Measurements from ENCODE around the gene AFG1L. TPM values are rescaled to one million over a fixed set of nuclear protein-coding genes. Genes with fewer than 3 reads are reported as not detected.

The AFG1L gene
- total and polyA plus RNA-seq, 12 donors, result 2.5 to 13.5 (median 6.6) TPM

DNA sequence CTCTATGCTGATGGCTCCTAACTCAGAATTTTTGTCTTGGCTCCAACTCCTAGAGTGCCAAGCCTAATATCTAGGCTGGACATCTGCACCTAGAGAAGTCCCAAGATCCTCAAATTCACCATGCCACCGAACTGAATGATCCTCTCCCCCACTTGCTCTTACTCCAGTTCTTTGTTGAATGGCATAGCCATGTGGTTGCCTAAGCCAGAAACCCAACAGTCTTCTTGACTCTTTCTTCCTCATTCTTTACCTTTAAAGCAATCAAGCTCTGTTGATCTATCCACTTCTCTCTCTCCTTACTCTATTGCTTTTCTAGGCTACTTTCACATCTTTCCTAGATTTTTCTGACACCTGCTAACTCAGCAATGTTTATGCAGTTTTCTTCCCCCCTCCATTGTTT lies 139.4 kb downstream of the AFG1L start:
- intact Hi-C loops (cut with DNase I), result no loop called here
- DNase-seq, result no peak
- 90 to 95% (median 93%) methylated on average over 1 of the region's 1 CpG for WGBS, 4 donors
- Histone ChIP-seq H3K27me3 (no peaks in the 10 kb centered on the region), H3K4me1 (replicated peaks in 1 of 2) (no peaks in the 10 kb centered on the region), H3K9me3 (replicated peaks in 1 of 3) (no peaks in the 10 kb centered on the region), H3K27ac (no peak overlapping the region), H3K4me3 (no peak overlapping the region), H3K36me3 (replicated peaks in 1 of 2) (no peaks in the 10 kb centered on the region)
- TF ChIP-seq POLR2A (IDR thresholded peaks at IDR 0.05), result no peak
- no peak for TF ChIP-seq CTCF (IDR thresholded peaks at IDR 0.05)

DNA sequence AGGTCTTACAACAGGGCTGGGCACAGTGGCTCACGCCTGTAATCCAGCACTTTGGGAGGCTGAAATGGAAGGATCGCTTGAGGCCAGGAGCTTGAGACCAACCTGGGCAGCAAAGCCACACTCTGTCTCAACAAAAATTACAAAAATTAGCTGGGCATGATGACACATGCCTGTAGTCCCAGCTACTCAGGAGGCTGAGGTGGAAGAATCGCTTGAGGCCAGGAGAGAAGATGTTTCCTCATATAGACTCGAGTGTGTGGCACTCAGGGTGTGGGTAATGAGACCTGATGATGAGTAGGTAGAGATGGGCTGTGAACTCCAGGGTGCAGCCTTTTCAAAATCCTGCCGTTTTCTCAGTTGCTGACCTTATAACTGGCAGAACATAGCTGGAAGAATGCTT lies 140.5 kb downstream of the AFG1L start:
- Histone ChIP-seq H3K4me1 (replicated peaks in 1 of 2) (no peaks in the 10 kb centered on the region), H3K9me3 (replicated peaks in 1 of 3) (no peaks in the 10 kb centered on the region), H3K4me3 (no peak overlapping the region), H3K36me3 (replicated peaks in 1 of 2) (no peaks in the 10 kb centered on the region), H3K27ac (no peak overlapping the region), H3K27me3 (no peaks in the 10 kb centered on the region)
- TF ChIP-seq POLR2A (IDR thresholded peaks at IDR 0.05), result no peak
- TF ChIP-seq CTCF (IDR thresholded peaks at IDR 0.05), result no peak
- DNase-seq, result no peak
- intact Hi-C loops (cut with DNase I), result no loop called here
- 92 to 94% (median 93%) methylated on average over 5 of the region's 5 CpGs for WGBS, 4 donors

- Histone ChIP-seq H3K27me3 (no peaks in the 10 kb centered on the region), H3K9me3 (replicated peaks in 1 of 3) (no peaks in the 10 kb centered on the region), H3K4me1 (replicated peaks in 1 of 2) (no peaks in the 10 kb centered on the region), H3K36me3 (replicated peaks in 1 of 2) (no peaks in the 10 kb centered on the region), H3K27ac (no peak overlapping the region), H3K4me3 (no peak overlapping the region)
- TF ChIP-seq POLR2A (IDR thresholded peaks at IDR 0.05) (no peak), CTCF (IDR thresholded peaks at IDR 0.05) (no peak)
- 93 to 100% (median 96%) methylated on average over 2 of the region's 2 CpGs for WGBS, 4 donors
- no peak for DNase-seq
- intact Hi-C loops (cut with DNase I), result no loop called here
Measured at GRCh38 chr6:108436771-108437170, 141.9 kb downstream of the AFG1L start.

DNA sequence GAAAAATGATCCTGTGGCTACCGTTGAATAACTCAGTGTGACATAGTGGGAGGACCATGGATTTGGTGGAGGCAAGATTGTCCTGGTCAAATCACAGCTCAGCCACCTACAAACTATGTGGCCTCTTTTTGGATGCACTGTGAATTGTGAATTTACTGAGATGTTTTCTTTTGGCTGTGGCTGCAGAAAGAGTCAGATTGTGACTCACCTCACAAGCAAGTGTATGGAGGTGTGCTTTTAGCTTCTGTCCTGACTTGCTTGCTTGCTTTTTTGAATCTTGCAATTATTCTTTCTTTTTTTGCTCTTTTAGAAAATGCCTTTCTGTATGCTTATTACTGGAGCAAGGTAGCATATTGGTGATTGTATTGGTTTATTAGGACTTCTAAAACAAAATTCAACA lies 143.0 kb downstream of the AFG1L start:
- H3K27ac ChIP-seq, result no peak overlapping the region
- no peaks in the 10 kb centered on the region for H3K36me3 ChIP-seq (replicated peaks in 1 of 2)
- no peaks in the 10 kb centered on the region for H3K9me3 ChIP-seq (replicated peaks in 1 of 3)
- H3K4me3 ChIP-seq, result no peak overlapping the region
- DNase-seq, result no peak
- no peak for TF ChIP-seq CTCF (IDR thresholded peaks at IDR 0.05)
- TF ChIP-seq POLR2A (IDR thresholded peaks at IDR 0.05), result no peak
- intact Hi-C loops (cut with DNase I), result no loop called here
- 70 to 88% (median 84%) methylated on average over 1 of the region's 1 CpG for WGBS, 4 donors
- H3K4me1 ChIP-seq (replicated peaks in 1 of 2), result no peaks in the 10 kb centered on the region
- H3K27me3 ChIP-seq, result no peaks in the 10 kb centered on the region

Measured in adrenal gland (tissue), 12 donors.